Right lung (tissue), 10 donors: ENCODE measurements around the gene MAP1LC3B. TPM values are rescaled to one million over a fixed set of nuclear protein-coding genes. Genes with fewer than 3 reads are reported as not detected.

Source experiments
- DNase-seq, 2 donors: peaks; one replicate each; pipeline ENCODE4 v3.0.0-alpha.2; 2013
- long read RNA-seq, 8 donors: transcript quantifications; one replicate each; lab custom pipeline, GENCODE V29; 2026
- polyA plus RNA-seq, 5 donors: library from polyadenylated mRNA; unstranded; fragments of 120-200 nt; gene quantifications; one replicate each; pipeline versions ENCODE4 v1.2.1 to v1.2.3, GENCODE V29; 2013; ENCODE audit warnings: inconsistent platforms in 1 of 5, low replicate concordance in 1 of 5; ENCODE audit not compliant: insufficient read length in 5 of 5, insufficient read depth in 1 of 5

The MAP1LC3B gene
- 10 to 100 TPM; 44.4 to 58.5 (median 54.4) TPM for polyA plus RNA-seq
- long read RNA-seq, donor 1, transcript MAP1LC3B-201 (4 exons, 2,688 nt): major isoform, 43 of 44 reads
- long read RNA-seq, donor 1, partial matches to known transcripts: 0 of 44 reads
- long read RNA-seq, donor 1, other reads (novel, unspliced or antisense): 0 of 44 reads
- long read RNA-seq, donor 2, transcript MAP1LC3B-201 (4 exons, 2,688 nt): major isoform, 23 of 23 reads
- long read RNA-seq, donor 2, partial matches to known transcripts: 0 of 23 reads
- long read RNA-seq, donor 2, other reads (novel, unspliced or antisense): 0 of 23 reads
- long read RNA-seq, donor 3, transcript MAP1LC3B-201 (4 exons, 2,688 nt): major isoform, 34 of 35 reads
- long read RNA-seq, donor 3, partial matches to known transcripts: 0 of 35 reads
- long read RNA-seq, donor 3, other reads (novel, unspliced or antisense): 0 of 35 reads
- long read RNA-seq, donor 4, transcript MAP1LC3B-201 (4 exons, 2,688 nt): major isoform, 34 of 34 reads
- long read RNA-seq, donor 4, partial matches to known transcripts: 0 of 34 reads
- long read RNA-seq, donor 4, other reads (novel, unspliced or antisense): 0 of 34 reads
- long read RNA-seq, donor 5, transcript MAP1LC3B-201 (4 exons, 2,688 nt): major isoform, 39 of 44 reads
- long read RNA-seq, donor 5, partial matches to known transcripts: 5 of 44 reads
- long read RNA-seq, donor 5, other reads (novel, unspliced or antisense): 0 of 44 reads
- long read RNA-seq, donor 6, transcript MAP1LC3B-201 (4 exons, 2,688 nt): major isoform, 50 of 75 reads
- long read RNA-seq, donor 6, partial matches to known transcripts: 24 of 75 reads
- long read RNA-seq, donor 6, other reads (novel, unspliced or antisense): 0 of 75 reads
- long read RNA-seq, donor 7, transcript MAP1LC3B-201 (4 exons, 2,688 nt): major isoform, 19 of 19 reads
- long read RNA-seq, donor 7, partial matches to known transcripts: 0 of 19 reads
- long read RNA-seq, donor 7, other reads (novel, unspliced or antisense): 0 of 19 reads
- long read RNA-seq, donor 8, transcript MAP1LC3B-201 (4 exons, 2,688 nt): major isoform, 16 of 16 reads
- long read RNA-seq, donor 8, partial matches to known transcripts: 0 of 16 reads
- long read RNA-seq, donor 8, other reads (novel, unspliced or antisense): 0 of 16 reads

- peak; percentile 99 for DNase-seq
Measured at GRCh38 chr16:87391950-87392820, at the start of gene MAP1LC3B. TSS of gene MAP1LC3B (plus strand) at chr16:87392336. CDS start at chr16:87392428, 92 bp downstream.

DNA sequence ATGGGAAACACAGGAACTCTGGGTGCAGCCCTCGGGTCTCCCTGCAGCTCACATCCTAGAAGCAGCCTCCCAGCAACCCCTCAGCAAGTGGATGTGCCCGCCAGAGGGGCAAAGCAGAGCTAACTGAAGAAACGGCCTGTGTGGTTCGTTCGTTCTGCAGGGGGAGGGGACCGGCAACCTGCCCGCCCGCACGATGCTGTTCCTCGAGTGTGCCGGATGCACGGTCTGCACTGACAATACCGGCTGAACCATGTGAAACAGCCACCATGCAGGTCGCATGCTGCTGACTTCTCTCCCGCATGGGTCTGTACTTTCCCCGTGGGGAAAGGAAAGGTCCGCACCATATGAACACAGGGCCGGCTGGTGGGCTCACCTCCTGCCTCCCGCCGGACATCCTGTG lies 49.6 kb upstream of the MAP1LC3B start:
- no peak for DNase-seq

GRCh38 chr16:87342978-87343752 lies 49.0 kb upstream of the MAP1LC3B start:
- no peak for DNase-seq

- no peak for DNase-seq
Measured at GRCh38 chr16:87343753-87344050, 48.4 kb upstream of the MAP1LC3B start.

GRCh38 chr16:87344165-87344930 lies 47.8 kb upstream of the MAP1LC3B start:
- DNase-seq: no peak

DNA sequence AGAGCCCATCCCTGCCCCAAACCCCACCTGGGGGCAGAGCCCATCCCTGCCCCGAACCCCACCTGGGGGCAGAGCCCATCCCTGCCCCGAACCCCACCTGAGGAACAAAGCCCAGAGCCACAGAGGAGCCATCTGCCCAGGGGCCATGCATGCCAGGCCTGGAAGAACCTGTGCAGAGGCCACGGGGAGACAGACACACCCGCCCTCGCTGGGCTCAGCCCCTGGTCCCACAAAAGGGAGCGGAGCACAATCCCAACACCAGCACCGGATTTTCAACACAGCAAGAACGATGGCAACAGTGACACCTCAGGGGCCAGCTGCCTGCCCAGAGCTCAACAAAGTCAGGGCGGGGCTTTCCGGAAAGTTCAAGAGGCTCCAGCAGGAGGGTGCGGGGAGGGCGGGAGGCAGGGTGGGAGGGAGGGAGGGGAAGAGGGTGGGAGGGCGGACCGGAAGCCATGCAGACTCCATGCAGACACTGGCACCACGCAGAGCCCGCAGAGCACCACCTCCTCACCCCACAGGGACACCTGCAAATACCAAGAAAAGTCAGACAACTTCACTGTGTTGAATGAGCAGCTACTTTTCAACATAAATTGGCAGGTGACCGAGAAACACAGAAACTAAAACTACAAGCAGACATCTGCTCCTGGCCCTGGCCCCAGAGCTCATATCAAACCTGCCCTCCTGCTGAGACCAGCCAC lies 47.1 kb upstream of the MAP1LC3B start:
- DNase-seq: no peak

DNA sequence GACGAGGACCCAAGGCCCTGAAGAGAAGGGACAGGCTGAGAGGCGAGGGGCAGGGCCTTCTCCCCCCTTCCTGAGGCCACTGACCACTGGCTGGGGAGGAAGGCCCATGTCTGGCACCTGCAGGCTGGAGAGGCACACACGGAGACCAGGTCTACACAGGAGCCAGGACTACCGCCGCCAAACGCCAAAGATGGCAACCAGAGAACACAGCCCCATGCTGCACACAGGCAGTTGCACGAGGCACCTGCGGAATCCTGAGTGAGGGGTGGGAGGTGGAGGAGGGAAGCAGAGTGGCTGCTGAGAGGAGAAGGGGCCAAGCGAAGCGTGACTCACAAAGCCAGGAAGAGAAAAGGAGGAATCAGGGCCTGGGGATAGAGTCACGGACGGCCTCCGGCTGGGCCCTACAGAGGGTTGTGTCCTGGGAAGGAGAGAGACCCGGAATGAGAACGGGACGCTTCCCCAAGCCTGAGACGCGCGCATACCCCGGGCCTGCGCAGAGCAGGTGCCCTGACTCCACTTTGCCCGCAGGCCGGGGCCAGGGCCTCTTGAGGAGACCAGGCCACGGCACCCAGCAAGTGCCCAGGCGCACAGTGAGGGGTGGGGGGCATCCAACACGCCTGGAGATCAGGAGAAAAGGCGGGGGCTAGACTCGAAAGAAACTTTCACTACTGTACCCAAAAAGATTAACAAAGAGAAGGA lies 46.3 kb upstream of the MAP1LC3B start:
- no peak for DNase-seq

GRCh38 chr16:87346517-87347060 lies 45.5 kb upstream of the MAP1LC3B start:
- DNase-seq: no peak

GRCh38 chr16:87347932-87348615 lies 44.1 kb upstream of the MAP1LC3B start:
- no peak for DNase-seq

- no peak for DNase-seq
Measured at GRCh38 chr16:87348616-87349157, 43.4 kb upstream of the MAP1LC3B start.

GRCh38 chr16:87350031-87350430 lies 42.1 kb upstream of the MAP1LC3B start:
- DNase-seq: no peak

- DNase-seq: peak; percentile 28 to 50
Measured at GRCh38 chr16:87350681-87351319, 41.3 kb upstream of the MAP1LC3B start.

DNA sequence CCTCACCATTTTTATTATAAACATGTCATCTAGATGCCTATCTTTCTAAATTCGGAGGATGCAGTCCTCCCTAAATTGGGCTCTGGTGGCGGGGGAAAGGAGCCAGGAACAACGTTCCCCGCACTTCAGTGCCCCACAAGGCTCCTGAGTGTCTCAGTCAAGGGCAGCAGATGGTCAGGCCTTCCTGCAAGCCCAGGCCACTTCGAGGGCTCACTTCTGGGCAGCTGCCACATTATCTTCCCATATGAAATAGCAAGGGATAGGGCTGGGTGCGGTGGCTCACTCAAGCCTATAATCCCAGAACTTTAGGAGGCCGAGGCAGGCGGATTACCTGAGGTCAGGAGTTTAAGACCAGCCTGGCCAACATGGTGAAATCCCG lies 40.8 kb upstream of the MAP1LC3B start:
- DNase-seq: no peak

DNA sequence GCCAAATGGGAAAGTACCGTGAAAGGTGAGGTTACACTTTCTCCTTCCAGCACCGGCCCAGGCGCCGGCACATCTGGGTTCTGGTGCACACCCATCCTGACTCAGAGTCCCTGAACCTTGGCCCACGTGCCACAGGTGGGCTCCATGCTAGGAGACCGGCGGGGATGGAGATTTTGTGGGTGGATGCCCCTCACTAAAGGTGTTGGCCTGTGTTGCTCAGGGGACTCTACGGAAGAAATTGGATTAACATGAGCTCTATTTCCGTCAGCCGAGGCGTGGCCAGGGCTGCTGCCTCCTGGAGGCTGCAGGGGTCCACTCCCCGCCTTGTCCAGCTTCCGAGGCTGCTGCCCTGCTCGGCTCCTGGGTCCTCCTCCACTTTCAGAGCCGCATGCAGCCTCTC lies 39.3 kb upstream of the MAP1LC3B start:
- DNase-seq: no peak

GRCh38 chr16:87353613-87354012 lies 38.5 kb upstream of the MAP1LC3B start:
- no peak for DNase-seq

DNA sequence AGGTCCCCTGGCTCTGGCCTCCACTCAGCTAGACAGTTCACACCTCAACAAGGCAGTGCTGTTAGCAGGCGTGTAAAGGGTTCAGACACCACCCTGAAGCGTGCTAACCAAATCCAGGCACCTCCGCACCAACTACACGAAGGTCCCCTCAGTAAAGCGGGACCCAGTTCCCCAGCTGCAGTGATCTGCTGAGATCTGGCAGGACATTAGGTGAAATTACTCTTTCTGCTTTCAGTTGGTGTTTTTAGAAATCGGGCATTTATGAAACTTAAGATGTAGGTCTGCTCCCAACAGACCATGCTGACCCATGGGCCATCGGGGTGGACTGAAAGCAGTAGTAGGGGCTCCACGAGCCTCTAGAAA lies 35.7 kb upstream of the MAP1LC3B start:
- no peak for DNase-seq

DNA sequence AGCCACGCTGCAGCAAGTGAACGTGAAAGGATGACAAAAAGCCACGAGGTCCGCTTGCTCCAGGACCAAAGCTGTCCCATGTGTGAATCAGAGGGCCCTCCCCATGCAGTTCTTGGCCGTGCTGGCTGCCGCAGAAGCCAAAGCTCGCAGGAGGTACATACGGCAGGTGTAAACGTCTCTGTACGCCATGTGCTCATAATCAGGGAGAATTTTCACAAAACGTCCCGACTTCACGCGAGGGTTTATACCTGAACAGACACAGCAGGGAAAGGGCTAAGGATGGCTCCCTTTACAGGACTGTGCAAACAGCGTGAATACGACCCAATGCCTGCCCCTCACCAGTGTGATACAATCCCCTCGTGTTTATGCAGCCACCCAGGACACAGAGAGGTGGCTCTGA lies 33.9 kb upstream of the MAP1LC3B start:
- DNase-seq: no peak
